Epidermal melanocyte (primary cell): ENCODE results near the gene TRAPPC2L.

ENCODE experiments used
- DNase-seq: peaks from one replicate; pipeline ENCODE4 v3.0.0; 2011; ENCODE audit warnings: low spot score; ENCODE audit not compliant: insufficient read length

TRAPPC2L gene

GRCh38 chr16:88876942-88877526 lies 20.1 kb downstream of the TRAPPC2L start:
- DNase-seq, result no peak

- no peak for DNase-seq
These were observed 20.8 kb downstream of the TRAPPC2L start for GRCh38 chr16:88877564-88878289.

GRCh38 chr16:88878356-88878755 lies 21.4 kb downstream of the TRAPPC2L start:
- no peak for DNase-seq

- no peak for DNase-seq
These were observed 22.2 kb downstream of the TRAPPC2L start for GRCh38 chr16:88878967-88879787.

- no peak for DNase-seq
These were observed 22.8 kb downstream of the TRAPPC2L start for GRCh38 chr16:88879788-88880055.

GRCh38 chr16:88880226-88881006 lies 23.5 kb downstream of the TRAPPC2L start:
- no peak for DNase-seq

- no peak for DNase-seq
These were observed 24.2 kb downstream of the TRAPPC2L start for GRCh38 chr16:88881007-88881615.

GRCh38 chr16:88881675-88882357 lies 24.9 kb downstream of the TRAPPC2L start:
- DNase-seq, result no peak

GRCh38 chr16:88882358-88883030 lies 25.6 kb downstream of the TRAPPC2L start:
- no peak for DNase-seq

GRCh38 chr16:88883117-88883895 lies 26.4 kb downstream of the TRAPPC2L start:
- no peak for DNase-seq

GRCh38 chr16:88883946-88884345 lies 27.0 kb downstream of the TRAPPC2L start:
- DNase-seq, result no peak

- no peak for DNase-seq
These were observed 27.8 kb downstream of the TRAPPC2L start for GRCh38 chr16:88884569-88885271.

- DNase-seq, result no peak
These were observed 28.9 kb downstream of the TRAPPC2L start for GRCh38 chr16:88885693-88886280.

GRCh38 chr16:88886420-88886844 lies 29.5 kb downstream of the TRAPPC2L start:
- DNase-seq, result no peak

- peak; percentile 63 for DNase-seq
These were observed 30.1 kb downstream of the TRAPPC2L start for GRCh38 chr16:88886845-88887521.

- no peak for DNase-seq
These were observed 31.1 kb downstream of the TRAPPC2L start for GRCh38 chr16:88888057-88888456.

GRCh38 chr16:88888461-88889387 lies 31.8 kb downstream of the TRAPPC2L start:
- DNase-seq, result no peak
